Right lobe of liver (tissue), 4 donors: ENCODE measurements around the gene TBCE.

ENCODE experiments used
- CTCF ChIP-seq, 4 donors: fragments of 200-600 bp in 3 of 4; fragments of 450-650 bp in 1 of 4; IDR thresholded peaks; one replicate each; pipeline versions ENCODE4 v1.5.1 to v1.8.0; 2016 to 2022; ENCODE audit warnings: antibody characterized with exemption in 4 of 4, mild to moderate bottlenecking in 2 of 4
- POLR2A ChIP-seq: fragments of 450-650 bp; IDR thresholded peaks from one replicate; pipeline ENCODE4 v1.6.1; 2017; ENCODE audit warnings: antibody characterized with exemption, mild to moderate bottlenecking
- donor health status: DM: no; HTN: no; CAD: no.
- donor health status: DM: no; HTN: no; CAD: no.
- donor health status: DM: no; HTN: yes; CAD: no.

- TF ChIP-seq CTCF (IDR thresholded peaks at IDR 0.05) (no peak), POLR2A (no peak)
Measured at GRCh38 chr1:235468970-235469369, 101.7 kb downstream of the TBCE start.
